Measurements from ENCODE around the gene ADCY2.

- TF ChIP-seq CTCF (conservative IDR thresholded peaks at IDR 0.05; ENCODE audit: low read depth, low read length), result no peak
- TF ChIP-seq EZH2 (IDR thresholded peaks at IDR 0.05; ENCODE audit: borderline replicate concordance, low read depth, low read length, poor library complexity, severe bottlenecking), result no peak
Observed at GRCh38 chr5:7372399-7372798, 23.5 kb upstream of the ADCY2 start.
